Effector memory CD8-positive, alpha-beta T cell (primary cell): ENCODE results near the gene LARGE1.

Experiments
- ATAC-seq: fragments of 150-1000 bp; cut with Tn5 transposase; replicated peaks from 2 replicates; pipeline ENCODE4 v1.10.0; 2021; ENCODE audit warnings: mild to moderate bottlenecking, moderate library complexity
- DNase-seq, 3 experiments: peaks; one replicate each; pipeline ENCODE4 v3.0.0; 2021
- H3K27ac Mint-ChIP-seq, 2 donors: one replicate each; pipeline ENCODE4 v1.8.0; 2022; ENCODE audit warnings: mild to moderate bottlenecking in 2 of 2, mixed read lengths in 2 of 2, moderate library complexity in 2 of 2
- H3K27me3 Mint-ChIP-seq, 2 donors: one replicate each; pipeline ENCODE4 v1.8.0; 2022; ENCODE audit warnings: mixed read lengths in 2 of 2
- H3K36me3 Mint-ChIP-seq: one replicate; pipeline ENCODE4 v1.8.0; 2022; ENCODE audit warnings: mild to moderate bottlenecking, moderate library complexity, mixed read lengths; ENCODE audit not compliant: insufficient read depth
- H3K4me1 Mint-ChIP-seq, 2 donors: one replicate each; pipeline ENCODE4 v1.8.0; 2022; ENCODE audit warnings: low read depth in 2 of 2, mixed read lengths in 2 of 2
- H3K4me3 Mint-ChIP-seq, 2 donors: one replicate each; pipeline ENCODE4 v1.8.0; 2022; ENCODE audit warnings: mild to moderate bottlenecking in 2 of 2, mixed read lengths in 2 of 2, moderate library complexity in 2 of 2
- H3K9me3 Mint-ChIP-seq, 2 donors: one replicate each; pipeline ENCODE4 v1.8.0; 2022; ENCODE audit warnings: mixed read lengths in 2 of 2

LARGE1 gene

DNA sequence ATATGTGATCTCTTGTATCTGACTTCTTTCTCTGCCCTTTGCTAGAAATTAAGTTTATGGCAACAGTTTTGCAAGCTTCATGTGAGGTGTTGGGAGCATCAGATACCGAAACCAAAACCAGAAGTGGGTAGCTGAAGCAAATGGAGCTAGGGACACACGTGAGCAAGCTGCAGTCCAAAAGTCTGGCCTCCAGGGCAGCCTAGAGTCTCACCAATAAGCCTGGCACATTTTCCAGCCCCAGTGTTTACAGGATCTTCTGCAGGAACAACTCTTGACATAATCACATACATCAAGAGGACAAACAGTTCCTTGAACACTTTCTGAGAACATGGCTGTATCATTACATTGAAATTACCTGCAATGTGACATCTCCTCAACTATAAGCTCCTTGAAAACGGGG is 114.1 kb downstream of the LARGE1 start:
- no peaks in the 10 kb centered on the region for H3K27me3 Mint-ChIP-seq
- DNase-seq, result no peak
- no peak overlapping the region for H3K27ac Mint-ChIP-seq
- H3K9me3 Mint-ChIP-seq, result peaks cover 0 to 3% of the 10 kb centered on the region in 2 donors
- H3K4me1 Mint-ChIP-seq, result no peaks in the 10 kb centered on the region
- no peak overlapping the region for H3K4me3 Mint-ChIP-seq
- H3K36me3 Mint-ChIP-seq, result no peaks in the 10 kb centered on the region
- ATAC-seq, result no peak

DNA sequence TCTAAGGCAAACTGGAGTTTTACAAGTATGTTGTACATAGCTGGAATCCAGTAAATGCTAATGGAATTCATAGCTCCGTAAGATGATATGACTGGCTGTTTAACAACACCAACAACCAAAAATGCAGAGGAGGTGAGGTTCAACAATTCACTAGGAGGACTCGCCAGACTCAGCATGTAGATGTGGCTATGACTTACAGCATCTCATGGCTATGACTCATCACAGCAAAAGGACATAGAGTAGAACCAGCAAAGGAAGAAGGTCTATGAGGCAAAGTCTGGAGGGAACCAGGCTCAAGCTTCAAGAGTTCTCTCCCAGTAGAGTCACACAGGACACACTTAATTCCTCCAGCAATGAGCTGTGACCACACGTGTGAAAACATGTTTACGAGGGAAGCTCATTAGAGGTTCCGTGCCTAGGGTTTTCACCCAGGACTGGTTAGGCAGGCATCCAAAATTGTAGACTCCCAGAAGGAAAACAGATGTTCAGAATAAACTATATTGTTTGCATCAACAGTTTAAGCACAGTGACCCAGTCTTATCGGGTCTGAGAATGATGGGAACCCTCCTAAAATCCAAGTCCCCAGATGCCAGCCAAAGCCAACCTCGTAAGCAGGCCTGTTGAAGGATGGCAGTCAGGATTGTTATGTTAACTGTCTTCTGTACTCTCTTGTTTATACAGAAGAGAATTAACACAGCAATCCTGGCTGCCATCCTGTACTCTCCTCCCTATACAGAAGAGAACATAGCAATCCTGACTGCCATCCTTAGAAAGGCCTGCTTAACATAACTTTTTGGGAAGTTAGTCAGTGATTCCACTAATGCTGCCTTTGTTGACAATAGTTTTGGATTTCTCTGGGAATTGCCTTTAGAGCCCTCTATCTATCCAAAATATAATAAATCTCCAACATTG is 116.6 kb downstream of the LARGE1 start:
- no peaks in the 10 kb centered on the region for H3K36me3 Mint-ChIP-seq
- H3K4me1 Mint-ChIP-seq, result no peaks in the 10 kb centered on the region
- H3K27ac Mint-ChIP-seq, result no peak overlapping the region
- no peak for ATAC-seq
- no peak overlapping the region for H3K4me3 Mint-ChIP-seq
- peaks cover 0 to 6% of the 10 kb centered on the region in 2 donors for H3K9me3 Mint-ChIP-seq
- no peak for DNase-seq
- no peaks in the 10 kb centered on the region for H3K27me3 Mint-ChIP-seq

GRCh38 chr22:33798401-33798800 is 121.9 kb downstream of the LARGE1 start:
- H3K4me1 Mint-ChIP-seq, result no peaks in the 10 kb centered on the region
- no peaks in the 10 kb centered on the region for H3K27me3 Mint-ChIP-seq
- ATAC-seq, result no peak
- H3K4me3 Mint-ChIP-seq, result no peak overlapping the region
- peaks cover 0 to 8% of the 10 kb centered on the region in 2 donors for H3K9me3 Mint-ChIP-seq
- no peak for DNase-seq
- no peak overlapping the region for H3K27ac Mint-ChIP-seq
- H3K36me3 Mint-ChIP-seq, result no peaks in the 10 kb centered on the region

DNA sequence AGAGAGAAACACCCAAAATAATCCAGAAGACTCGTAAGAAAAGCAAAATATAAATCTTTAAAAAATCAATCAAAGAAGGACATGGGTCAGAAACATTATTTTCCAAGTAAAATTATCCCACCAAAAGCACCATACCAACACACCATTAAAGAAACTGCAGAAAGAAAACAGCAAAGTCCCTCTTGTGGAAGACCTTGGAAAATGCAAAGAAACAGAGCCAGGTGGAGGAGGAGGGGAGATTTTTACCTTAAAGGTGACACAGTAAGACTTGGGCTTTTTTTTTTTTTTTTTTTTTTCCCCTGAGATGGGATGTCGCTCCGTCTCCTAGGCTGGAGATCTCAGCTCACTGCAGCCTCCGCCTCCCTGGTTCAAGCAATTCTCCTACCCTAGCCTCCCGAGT is 123.8 kb downstream of the LARGE1 start:
- peaks cover 0 to 7% of the 10 kb centered on the region in 2 donors for H3K9me3 Mint-ChIP-seq
- no peaks in the 10 kb centered on the region for H3K36me3 Mint-ChIP-seq
- DNase-seq (no peak), ATAC-seq (no peak)
- no peak overlapping the region for H3K4me3 Mint-ChIP-seq
- no peak overlapping the region for H3K27ac Mint-ChIP-seq
- H3K27me3 Mint-ChIP-seq, result no peaks in the 10 kb centered on the region
- H3K4me1 Mint-ChIP-seq, result no peaks in the 10 kb centered on the region

DNA sequence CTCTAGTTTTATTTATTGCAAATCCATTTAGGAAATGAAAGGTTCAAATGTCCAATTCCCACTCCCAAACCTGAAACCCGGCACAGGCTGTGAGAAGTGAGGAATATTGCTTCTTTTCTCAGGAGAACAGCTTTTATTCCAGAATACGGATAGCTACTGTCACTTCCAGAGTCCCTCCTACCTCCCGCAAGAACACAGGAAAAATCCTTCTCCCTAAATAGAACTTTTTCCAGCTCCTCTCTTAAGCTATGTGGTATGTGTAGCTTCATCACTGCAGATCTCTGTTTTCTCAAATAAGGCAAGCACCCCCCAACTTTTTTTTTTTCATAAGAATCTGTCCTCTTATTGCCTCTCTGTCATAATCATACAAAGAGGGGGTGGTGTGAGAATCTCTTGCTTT is 126.8 kb downstream of the LARGE1 start:
- Mint-ChIP-seq H3K9me3 (peaks cover 5 to 8% of the 10 kb centered on the region in 2 donors), H3K36me3 (no peaks in the 10 kb centered on the region), H3K27ac (no peak overlapping the region), H3K27me3 (no peaks in the 10 kb centered on the region), H3K4me3 (no peak overlapping the region), H3K4me1 (no peaks in the 10 kb centered on the region)
- ATAC-seq, result no peak
- no peak for DNase-seq

DNA sequence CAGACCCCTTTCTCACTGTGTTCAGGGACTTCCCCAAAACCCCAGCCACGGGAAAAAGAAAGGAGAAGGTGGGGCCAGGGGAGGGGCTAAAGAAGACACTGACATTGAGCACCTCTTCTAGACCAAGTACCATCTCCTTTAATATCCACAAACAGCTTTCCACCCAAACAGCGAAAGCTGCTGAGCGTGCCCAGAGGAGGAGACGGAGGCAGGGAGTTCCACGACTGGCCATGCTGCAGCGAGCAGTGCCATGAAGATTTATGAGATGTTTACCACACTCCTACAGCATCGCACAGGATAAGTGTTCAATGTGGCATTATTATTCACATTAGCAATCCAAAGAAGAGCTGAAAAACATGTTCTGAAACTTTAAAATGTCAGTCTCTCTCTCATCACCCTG is 127.4 kb downstream of the LARGE1 start:
- Mint-ChIP-seq H3K4me3 (no peak overlapping the region), H3K4me1 (no peaks in the 10 kb centered on the region), H3K27me3 (no peaks in the 10 kb centered on the region), H3K36me3 (no peaks in the 10 kb centered on the region), H3K9me3 (peaks cover 9 to 14% of the 10 kb centered on the region in 2 donors), H3K27ac (no peak overlapping the region)
- DNase-seq (no peak), ATAC-seq (no peak)

GRCh38 chr22:33789690-33790253 is 130.5 kb downstream of the LARGE1 start:
- Mint-ChIP-seq H3K27me3 (no peaks in the 10 kb centered on the region), H3K4me3 (no peak overlapping the region), H3K4me1 (no peaks in the 10 kb centered on the region), H3K36me3 (no peaks in the 10 kb centered on the region), H3K27ac (no peak overlapping the region), H3K9me3 (peaks cover 9 to 10% of the 10 kb centered on the region in 2 donors)
- no peak for DNase-seq
- ATAC-seq, result no peak

- no peak for DNase-seq
- Mint-ChIP-seq H3K27me3 (no peaks in the 10 kb centered on the region), H3K4me1 (no peaks in the 10 kb centered on the region), H3K27ac (no peak overlapping the region), H3K9me3 (peaks cover 9 to 10% of the 10 kb centered on the region in 2 donors), H3K36me3 (no peaks in the 10 kb centered on the region), H3K4me3 (no peak overlapping the region)
- no peak for ATAC-seq
Measured at GRCh38 chr22:33788927-33789326, 131.3 kb downstream of the LARGE1 start.

GRCh38 chr22:33787645-33788456 is 132.4 kb downstream of the LARGE1 start:
- H3K4me3 Mint-ChIP-seq, result no peak overlapping the region
- peaks cover 9 to 10% of the 10 kb centered on the region in 2 donors for H3K9me3 Mint-ChIP-seq
- H3K36me3 Mint-ChIP-seq, result no peaks in the 10 kb centered on the region
- no peaks in the 10 kb centered on the region for H3K4me1 Mint-ChIP-seq
- no peak overlapping the region for H3K27ac Mint-ChIP-seq
- H3K27me3 Mint-ChIP-seq, result no peaks in the 10 kb centered on the region
- no peak for DNase-seq
- no peak for ATAC-seq

GRCh38 chr22:33786149-33786548 is 134.1 kb downstream of the LARGE1 start:
- Mint-ChIP-seq H3K9me3 (peaks cover 10 to 16% of the 10 kb centered on the region in 2 donors), H3K27ac (no peak overlapping the region), H3K4me1 (no peaks in the 10 kb centered on the region), H3K4me3 (no peak overlapping the region), H3K36me3 (no peaks in the 10 kb centered on the region), H3K27me3 (no peaks in the 10 kb centered on the region)
- DNase-seq (no peak), ATAC-seq (no peak)

DNA sequence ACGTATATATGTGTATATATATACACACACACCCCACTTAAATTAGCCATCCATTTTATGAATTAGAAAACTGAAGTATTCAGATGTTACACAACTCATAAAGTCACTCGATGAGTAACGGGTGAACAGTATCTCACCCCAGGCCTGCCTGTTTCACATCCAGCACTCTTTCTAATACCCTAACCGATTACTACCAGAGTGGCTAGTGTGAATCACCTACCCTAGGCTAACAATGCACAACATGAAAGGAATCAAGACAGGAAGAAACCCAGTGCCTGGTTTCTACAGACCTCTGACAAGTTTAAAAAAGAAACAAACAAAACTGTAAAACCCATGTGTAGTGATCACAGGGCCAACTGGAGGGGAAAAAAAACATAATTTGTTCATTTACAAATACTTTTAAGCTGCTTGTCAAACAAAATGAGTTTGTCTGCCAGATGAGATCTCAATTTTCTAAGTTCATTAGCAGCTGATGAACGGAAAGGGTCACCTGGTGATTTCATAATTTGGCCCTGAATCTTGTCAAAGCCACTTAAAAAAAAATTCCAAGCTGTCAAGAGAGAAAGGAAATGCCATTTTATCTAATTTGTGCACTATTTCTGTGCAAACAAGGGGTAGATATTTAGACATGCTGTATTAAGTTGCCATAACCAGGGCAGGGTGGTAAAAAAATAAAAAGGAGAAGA is 134.8 kb downstream of the LARGE1 start:
- no peak overlapping the region for H3K4me3 Mint-ChIP-seq
- no peak overlapping the region for H3K27ac Mint-ChIP-seq
- ATAC-seq, result no peak
- DNase-seq, result no peak
- H3K4me1 Mint-ChIP-seq, result no peaks in the 10 kb centered on the region
- peaks cover 10 to 16% of the 10 kb centered on the region in 2 donors for H3K9me3 Mint-ChIP-seq
- no peaks in the 10 kb centered on the region for H3K27me3 Mint-ChIP-seq
- no peaks in the 10 kb centered on the region for H3K36me3 Mint-ChIP-seq

- H3K27me3 Mint-ChIP-seq, result no peaks in the 10 kb centered on the region
Measured at GRCh38 chr22:33781411-33781810, 138.9 kb downstream of the LARGE1 start.

GRCh38 chr22:33780531-33781136 is 139.6 kb downstream of the LARGE1 start:
- ATAC-seq (no peak), DNase-seq (no peak)
- Mint-ChIP-seq H3K27me3 (no peaks in the 10 kb centered on the region), H3K9me3 (peaks cover 4 to 14% of the 10 kb centered on the region in 2 donors), H3K36me3 (no peaks in the 10 kb centered on the region), H3K4me1 (no peaks in the 10 kb centered on the region), H3K27ac (no peak overlapping the region), H3K4me3 (no peak overlapping the region)

More at GRCh38 chr22:33781411-33781810, 138.9 kb downstream of the LARGE1 start:
- H3K27ac Mint-ChIP-seq, result no peak overlapping the region
- H3K36me3 Mint-ChIP-seq, result no peaks in the 10 kb centered on the region
- H3K4me1 Mint-ChIP-seq, result no peaks in the 10 kb centered on the region
- H3K4me3 Mint-ChIP-seq, result no peak overlapping the region
- peaks cover 4 to 14% of the 10 kb centered on the region in 2 donors for H3K9me3 Mint-ChIP-seq
- ATAC-seq (no peak), DNase-seq (no peak)
